Measurements from ENCODE around the gene AIPL1.

The AIPL1 gene

GRCh38 chr17:6413065-6413464 is 21.9 kb downstream of the AIPL1 start:
- no peak for DNase-seq

- DNase-seq = no peak
These were observed 26.2 kb downstream of the AIPL1 start for GRCh38 chr17:6408735-6409134.

GRCh38 chr17:6408276-6408675 is 26.6 kb downstream of the AIPL1 start:
- DNase-seq = no peak

- DNase-seq = no peak
These were observed 32.7 kb downstream of the AIPL1 start for GRCh38 chr17:6402258-6402657.

GRCh38 chr17:6398955-6399354 is 36.0 kb downstream of the AIPL1 start:
- no peak for DNase-seq

GRCh38 chr17:6394055-6394606 is 40.8 kb downstream of the AIPL1 start:
- DNase-seq = no peak

- DNase-seq = no peak
These were observed 41.5 kb downstream of the AIPL1 start for GRCh38 chr17:6393351-6393952.

- DNase-seq = no peak
These were observed 42.1 kb downstream of the AIPL1 start for GRCh38 chr17:6392609-6393350.

GRCh38 chr17:6388416-6388815 is 46.5 kb downstream of the AIPL1 start:
- no peak for DNase-seq

- no peak for DNase-seq
These were observed 47.1 kb downstream of the AIPL1 start for GRCh38 chr17:6387858-6388257.

GRCh38 chr17:6387442-6387841 is 47.5 kb downstream of the AIPL1 start:
- DNase-seq = no peak

- no peak for DNase-seq
These were observed 48.8 kb downstream of the AIPL1 start for GRCh38 chr17:6386041-6386630.

- no peak for DNase-seq
These were observed 50.4 kb downstream of the AIPL1 start for GRCh38 chr17:6384481-6384880.

GRCh38 chr17:6381526-6382465 is 53.1 kb downstream of the AIPL1 start:
- no peak for DNase-seq

- DNase-seq = no peak
These were observed 53.9 kb downstream of the AIPL1 start for GRCh38 chr17:6380915-6381438.

GRCh38 chr17:6377906-6378305 is 57.0 kb downstream of the AIPL1 start:
- DNase-seq = no peak

GRCh38 chr17:6376931-6377361 is 58.0 kb downstream of the AIPL1 start:
- no peak for DNase-seq

GRCh38 chr17:6374761-6375312 is 60.1 kb downstream of the AIPL1 start:
- peak; percentile 81 for DNase-seq

- no peak for DNase-seq
These were observed 60.6 kb downstream of the AIPL1 start for GRCh38 chr17:6374271-6374691.
